HG03064 (cell line): Measurements from ENCODE around the gene ADAMTS3.
"Not testable (repeated sequence)": the region's sequence is repeated elsewhere in the genome, so short reads cannot be mapped to it uniquely, and the experiment has no call there.

Experiments
- ATAC-seq: cut with Tn5 transposase; IDR thresholded peaks from one replicate; pipeline ENCODE4 v1.9.1; 2021; ENCODE audit warnings: low read depth; ENCODE audit not compliant: unreplicated experiment

ADAMTS3 gene

DNA sequence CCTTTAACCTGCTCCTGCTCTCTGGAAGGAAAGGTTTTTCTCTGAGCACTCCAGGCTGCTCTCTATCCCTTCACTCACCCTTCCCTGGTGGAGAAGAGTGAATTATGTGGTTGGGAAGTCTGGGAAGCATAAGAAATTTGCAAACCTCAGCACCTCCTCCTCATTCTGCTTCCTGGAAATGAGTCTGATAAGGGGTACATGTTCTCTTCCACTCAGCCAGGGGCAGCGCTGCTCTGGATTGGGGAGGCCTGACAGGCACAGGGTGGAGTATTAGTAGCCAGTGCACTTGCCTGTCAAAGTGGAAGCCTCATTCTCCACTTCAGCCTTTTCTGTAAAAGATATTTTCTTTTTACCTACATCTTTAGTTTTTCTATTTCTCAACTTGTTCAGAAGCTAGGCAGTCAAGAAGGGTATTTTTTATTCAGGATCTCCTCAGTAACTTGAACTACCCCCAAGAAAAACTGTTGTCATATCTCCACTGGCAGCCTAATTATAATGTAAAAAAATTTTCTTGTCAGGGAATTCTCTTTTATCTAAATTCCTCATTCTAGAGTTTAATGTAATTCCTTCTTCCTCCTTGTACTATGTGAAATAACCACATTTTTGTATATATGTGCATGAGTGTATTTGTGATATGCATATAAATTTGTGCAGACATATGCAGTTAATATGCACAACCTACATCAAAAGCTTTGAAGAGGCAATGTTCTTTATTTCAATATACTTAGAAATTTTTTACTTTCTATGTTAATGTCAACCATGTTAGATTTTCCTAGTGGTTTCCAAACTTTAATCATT is 15.3 kb downstream of the ADAMTS3 start:
- ATAC-seq, result no peak

DNA sequence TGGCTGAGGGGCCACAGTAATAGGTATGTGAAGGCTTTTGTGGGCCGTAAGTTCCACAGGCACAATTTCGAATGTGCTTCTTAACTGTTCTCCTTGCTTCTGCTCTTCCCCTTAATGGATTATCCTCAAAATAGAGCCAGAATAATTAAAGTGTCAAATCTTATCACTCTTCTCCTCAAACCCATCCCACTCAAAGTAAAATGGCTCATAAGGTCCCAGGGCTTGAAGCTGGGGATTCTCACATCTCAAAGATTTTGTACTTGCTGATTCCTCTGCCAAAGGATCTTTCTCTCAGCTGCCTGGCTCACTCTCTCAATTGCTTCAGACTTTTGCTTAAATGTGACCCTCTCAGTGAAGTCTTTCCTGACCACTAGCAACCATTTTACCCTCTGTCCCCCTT is 16.6 kb downstream of the ADAMTS3 start:
- no peak for ATAC-seq

- no peak for ATAC-seq
These were observed 22.6 kb downstream of the ADAMTS3 start for GRCh38 chr4:72546456-72546855.

DNA sequence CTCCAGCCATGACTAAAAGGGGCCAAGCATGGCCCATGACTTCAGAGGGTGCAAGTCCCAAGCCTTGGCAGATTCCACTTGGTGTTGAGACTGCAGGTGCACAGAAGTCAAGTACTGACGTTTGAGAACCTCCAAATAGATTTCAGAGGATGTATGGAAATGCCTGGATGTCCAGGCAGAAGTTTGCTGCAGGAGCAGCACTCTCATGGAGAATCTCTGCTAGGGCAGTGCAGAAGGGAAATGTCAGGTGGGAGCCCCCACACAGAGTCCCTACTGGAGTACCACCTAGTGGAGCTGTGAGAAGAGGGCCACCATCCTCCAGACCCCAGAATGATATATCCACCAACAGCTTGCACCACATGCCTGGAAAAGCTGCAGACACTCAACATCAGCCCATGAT is 28.3 kb downstream of the ADAMTS3 start:
- ATAC-seq, result not testable (repeated sequence)

GRCh38 chr4:72538006-72538405 is 31.0 kb downstream of the ADAMTS3 start:
- ATAC-seq, result no peak

- ATAC-seq, result no peak
These were observed 32.6 kb downstream of the ADAMTS3 start for GRCh38 chr4:72536443-72536842.

GRCh38 chr4:72531768-72532290 is 37.2 kb downstream of the ADAMTS3 start:
- ATAC-seq, result no peak

GRCh38 chr4:72531322-72531721 is 37.7 kb downstream of the ADAMTS3 start:
- ATAC-seq, result no peak

GRCh38 chr4:72529148-72529822 is 39.7 kb downstream of the ADAMTS3 start:
- no peak for ATAC-seq

DNA sequence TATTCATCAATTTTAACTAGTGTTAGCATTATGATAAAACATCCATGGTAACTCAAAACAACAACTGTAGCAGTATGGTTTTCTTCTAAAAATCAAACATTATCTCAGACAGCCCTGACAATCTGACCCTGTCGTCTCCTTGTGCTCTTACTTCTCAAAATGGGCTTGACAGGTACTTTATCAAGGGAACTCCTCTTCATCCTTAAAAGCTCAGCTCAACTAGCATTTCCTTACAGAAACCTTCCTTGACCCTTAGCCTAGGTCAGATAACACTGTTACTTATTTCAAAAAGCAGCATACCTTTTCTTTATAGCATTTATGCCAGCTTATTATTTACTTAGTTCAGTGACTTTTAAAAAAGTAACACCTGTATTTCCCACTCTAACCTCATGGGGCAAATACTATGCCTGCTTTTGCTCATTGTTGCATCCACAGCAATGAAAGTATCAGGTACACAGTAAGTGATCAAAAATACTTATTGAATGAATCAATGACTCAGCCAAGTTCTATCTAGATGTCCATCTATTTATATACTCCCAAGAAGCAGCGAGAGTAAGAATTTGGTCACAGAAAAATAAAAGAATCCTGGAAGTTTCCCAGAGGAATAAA is 41.9 kb downstream of the ADAMTS3 start:
- ATAC-seq, result no peak

- no peak for ATAC-seq
These were observed 43.1 kb downstream of the ADAMTS3 start for GRCh38 chr4:72525938-72526337.

DNA sequence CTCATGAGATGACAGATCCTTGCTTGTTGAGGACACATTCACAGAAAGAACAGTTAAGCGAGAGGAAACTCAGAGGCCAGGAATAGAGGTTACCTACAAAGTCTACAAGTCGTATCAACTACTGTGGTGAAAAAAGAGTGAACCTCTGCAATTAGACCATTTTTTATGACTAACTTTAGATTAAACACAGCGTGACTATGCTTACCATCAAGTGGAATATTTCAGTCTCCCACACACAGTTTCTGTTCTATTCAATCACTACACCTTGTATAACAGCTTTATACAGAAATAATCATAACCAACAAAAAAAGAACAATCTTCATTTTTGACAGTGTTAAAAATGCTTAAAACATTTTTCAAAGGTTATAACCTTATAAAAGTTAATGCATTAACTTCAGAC is 46.6 kb downstream of the ADAMTS3 start:
- no peak for ATAC-seq

DNA sequence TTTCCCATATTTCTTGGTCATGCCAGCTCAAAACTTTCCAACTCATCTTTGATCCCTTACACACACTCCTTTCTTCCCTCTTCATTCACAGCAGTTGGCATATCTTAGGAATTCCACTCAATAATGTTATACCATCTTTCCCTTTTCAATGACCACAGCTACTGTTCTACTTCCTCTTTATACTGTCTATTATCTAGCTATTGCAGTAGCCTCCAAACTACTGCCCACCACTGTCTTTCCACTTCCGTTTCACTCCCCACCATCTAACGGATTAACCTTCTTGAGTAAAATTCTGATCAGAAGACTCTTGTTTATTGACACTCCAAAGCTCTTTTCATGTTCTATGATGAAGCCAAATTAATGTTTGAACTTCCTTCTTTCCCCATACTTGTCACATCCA is 55.8 kb downstream of the ADAMTS3 start:
- no peak for ATAC-seq

- ATAC-seq, result no peak
These were observed 61.1 kb downstream of the ADAMTS3 start for GRCh38 chr4:72507860-72508419.

DNA sequence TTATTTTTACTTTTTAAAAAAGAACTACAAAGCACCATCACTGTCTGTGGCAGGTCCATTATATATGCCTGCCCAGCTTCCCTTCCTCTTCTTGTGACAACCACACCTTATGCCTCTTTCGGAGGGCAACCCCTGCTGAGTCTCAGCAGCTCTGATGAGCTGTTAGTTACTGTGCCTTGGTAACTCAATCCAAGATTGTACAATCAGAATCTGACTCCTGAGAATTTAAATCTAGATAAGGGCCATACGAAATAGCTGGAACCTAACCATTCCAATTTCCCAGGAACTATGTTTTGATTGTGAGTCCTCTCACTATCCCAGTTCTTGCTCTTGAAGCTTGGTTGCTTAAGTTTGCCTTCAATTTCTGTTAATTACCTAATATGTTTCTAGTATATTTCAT is 61.9 kb downstream of the ADAMTS3 start:
- no peak for ATAC-seq

GRCh38 chr4:72505314-72505744 is 63.7 kb downstream of the ADAMTS3 start:
- ATAC-seq, result peak; percentile 75

- ATAC-seq, result no peak
These were observed 68.8 kb downstream of the ADAMTS3 start for GRCh38 chr4:72500214-72500613.

DNA sequence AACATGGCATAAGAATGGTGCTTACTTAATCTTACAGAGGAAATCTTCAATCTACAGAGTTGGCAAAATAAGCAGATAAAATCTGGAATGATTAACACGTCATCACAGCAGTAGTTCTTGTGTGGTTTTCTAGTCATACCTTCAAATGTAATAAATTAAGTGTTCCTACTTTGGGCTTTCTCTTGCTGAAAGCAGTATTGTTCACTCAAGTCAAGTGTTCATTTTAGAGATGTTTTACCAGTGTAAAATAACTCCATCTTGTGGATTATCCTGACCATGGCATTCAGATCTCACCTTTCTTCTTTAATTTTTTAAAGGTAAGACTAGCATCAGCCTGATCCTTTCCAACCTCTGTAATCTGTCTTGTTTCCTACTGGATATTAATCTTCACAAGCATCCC is 72.9 kb downstream of the ADAMTS3 start:
- ATAC-seq, result no peak

DNA sequence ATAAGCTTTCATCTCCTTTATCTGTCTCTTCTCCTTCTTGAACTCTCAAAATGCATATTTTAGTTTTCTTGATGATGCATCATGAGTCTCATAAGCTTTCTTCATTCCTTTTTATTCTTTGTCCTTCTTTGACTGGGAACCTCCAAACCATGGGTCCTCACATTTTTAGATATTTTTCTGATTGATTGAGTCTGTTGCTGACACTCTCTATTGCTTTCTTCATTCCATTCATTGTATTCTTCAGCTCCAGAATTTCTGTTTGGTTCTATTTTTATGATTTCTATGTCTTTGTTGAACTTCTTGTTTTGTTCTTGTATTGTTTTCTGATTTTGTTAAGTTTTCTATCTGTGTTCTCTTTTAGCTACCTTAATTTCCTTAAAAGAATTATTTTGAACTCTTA is 74.9 kb downstream of the ADAMTS3 start:
- no peak for ATAC-seq

DNA sequence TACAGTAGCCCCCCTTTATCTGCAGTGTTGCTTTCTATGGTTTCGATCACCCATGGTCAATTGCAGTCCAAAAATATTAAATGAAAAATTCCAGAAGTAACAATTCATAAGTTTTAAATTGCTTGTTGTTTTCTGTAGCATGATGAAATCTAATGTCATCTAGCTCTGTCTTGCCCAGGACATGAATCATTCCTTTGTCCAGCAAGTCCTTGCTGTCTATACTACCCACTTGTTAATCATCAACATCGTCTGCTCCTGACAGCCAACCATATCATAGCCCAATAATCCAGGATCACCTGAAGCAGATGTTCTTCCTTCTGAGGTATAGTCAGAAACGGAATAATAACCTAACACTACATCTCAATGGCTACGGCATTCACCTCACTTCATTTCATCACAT is 79.8 kb downstream of the ADAMTS3 start:
- no peak for ATAC-seq

DNA sequence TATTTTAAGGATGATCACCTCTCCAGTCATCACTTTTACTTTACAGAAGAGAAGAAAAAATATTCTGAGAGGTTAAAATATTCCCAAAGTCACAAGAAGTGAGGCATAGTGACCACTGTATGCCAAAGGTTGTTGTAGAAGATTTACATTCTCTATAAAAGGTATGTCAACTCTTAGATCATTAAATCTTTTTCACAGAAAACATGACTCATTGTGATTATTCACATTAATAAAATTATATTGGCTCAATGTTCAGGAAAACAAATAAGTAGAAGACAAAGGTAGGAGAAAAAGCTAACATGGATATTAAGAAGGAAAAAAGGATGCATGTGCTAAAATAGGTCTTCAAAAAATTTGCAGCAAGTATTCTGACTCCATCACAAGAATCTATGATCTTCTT is 82.0 kb downstream of the ADAMTS3 start:
- ATAC-seq, result no peak
